Mucosa of descending colon (tissue), 3 donors: ENCODE measurements around the gene CSH2. TPM values are rescaled to one million over a fixed set of nuclear protein-coding genes. Genes with fewer than 3 reads are reported as not detected.
"Not testable (repeated sequence)": the region's sequence is repeated elsewhere in the genome, so short reads cannot be mapped to it uniquely, and the experiment has no call there.

ENCODE experiments used
- ATAC-seq: fragments of 200-7000 bp; cut with Tn5 transposase; one replicate; pipeline ENCODE4 v1.9.1; 2020; ENCODE audit warnings: mild to moderate bottlenecking, moderate library complexity
- DNase-seq, 3 donors: peaks; one replicate each; pipeline ENCODE4 v3.0.0-alpha.2; 2020
- H3K36me3 ChIP-seq: fragments of 200-600 bp; one replicate; pipeline ENCODE4 v1.8.0; 2021; ENCODE audit warnings: low read depth, mild to moderate bottlenecking
- H3K4me1 ChIP-seq: fragments of 200-600 bp; one replicate; pipeline ENCODE4 v1.8.0; 2021; ENCODE audit warnings: low read depth, mild to moderate bottlenecking
- H3K4me3 ChIP-seq: fragments of 200-600 bp; one replicate; pipeline ENCODE4 v1.8.0; 2021; ENCODE audit warnings: mild to moderate bottlenecking
- H3K9me3 ChIP-seq: fragments of 200-600 bp; one replicate; pipeline ENCODE4 v1.8.0; 2021; ENCODE audit warnings: mild to moderate bottlenecking
- intact Hi-C, 2 donors: fragments of 100-400 bp; cut with DNase I in 1 of 2; cut with micrococcal nuclease in 1 of 2; formaldehyde crosslinking; loops; one replicate each; pipeline versions ENCODE4 v1.11.0 to v1.11.1; 2022; cut with DNase I, micrococcal nuclease
- total RNA-seq, 3 donors: library from RNA; stranded (reverse); fragmentation: NEBNext Ultra II Directional in 2 of 3; extraction: Animal tissue kit (Norgen Biotek cat#: 25700) in 2 of 3; gene quantifications; one replicate each; pipeline versions ENCODE4 v1.2.1 to v1.2.4, GENCODE V29; 2021 to 2023
- TF ChIP-seq, protein P1 (sequence below): fragments of 200-600 bp; IDR thresholded peaks from one replicate; pipeline ENCODE4 v1.8.0; 2022; ENCODE audit warnings: antibody characterized with exemption, mild to moderate bottlenecking
- donor health status: DM: no; HTN: no; CAD: no; lungs with moderate emphysema.
- donor health status: DM: no; HTN: no; CAD: no.
- donor health status: DM: no; HTN: yes; CAD: no.

The CSH2 gene
- total RNA-seq, 3 donors from 2014 or later = not detected

DNA sequence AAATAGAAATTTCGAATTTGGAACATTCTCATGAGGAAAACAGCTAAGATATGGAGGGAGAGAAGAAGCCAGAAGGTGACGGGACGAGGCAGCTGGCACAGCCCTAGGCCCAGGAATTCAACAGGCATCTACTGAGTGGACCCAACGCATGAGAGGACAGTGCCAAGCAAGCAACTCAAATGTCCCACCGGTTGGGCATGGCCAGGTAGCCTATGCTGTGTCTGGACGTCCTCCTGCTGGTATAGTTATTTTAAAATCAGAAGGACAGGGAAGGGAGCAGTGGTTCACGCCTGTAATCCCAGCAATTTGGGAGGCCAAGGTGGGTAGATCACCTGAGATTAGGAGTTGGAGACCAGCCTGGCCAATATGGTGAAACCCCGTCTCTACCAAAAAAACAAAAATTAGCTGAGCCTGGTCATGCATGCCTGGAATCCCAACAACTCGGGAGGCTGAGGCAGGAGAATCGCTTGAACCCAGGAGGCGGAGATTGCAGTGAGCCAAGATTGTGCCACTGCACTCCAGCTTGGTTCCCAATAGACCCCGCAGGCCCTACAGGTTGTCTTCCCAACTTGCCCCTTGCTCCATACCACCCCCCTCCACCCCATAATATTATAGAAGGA lies 43.2 kb upstream of the CSH2 start:
- peak in 1 of 3 donors; percentile 0 for DNase-seq
- Histone ChIP-seq H3K36me3 (no peaks in the 10 kb centered on the region), H3K4me3 (no peak overlapping the region), H3K4me1 (no peaks in the 10 kb centered on the region), H3K9me3 (no peaks in the 10 kb centered on the region)
- intact Hi-C loops = loop anchor here in 1 of 2 donors (10.0 kb wide), 1 partner anchor 218 kb away; the partner anchor contains the start of gene ERN1
- no peak for ATAC-seq
- TF ChIP-seq, protein P1, sequence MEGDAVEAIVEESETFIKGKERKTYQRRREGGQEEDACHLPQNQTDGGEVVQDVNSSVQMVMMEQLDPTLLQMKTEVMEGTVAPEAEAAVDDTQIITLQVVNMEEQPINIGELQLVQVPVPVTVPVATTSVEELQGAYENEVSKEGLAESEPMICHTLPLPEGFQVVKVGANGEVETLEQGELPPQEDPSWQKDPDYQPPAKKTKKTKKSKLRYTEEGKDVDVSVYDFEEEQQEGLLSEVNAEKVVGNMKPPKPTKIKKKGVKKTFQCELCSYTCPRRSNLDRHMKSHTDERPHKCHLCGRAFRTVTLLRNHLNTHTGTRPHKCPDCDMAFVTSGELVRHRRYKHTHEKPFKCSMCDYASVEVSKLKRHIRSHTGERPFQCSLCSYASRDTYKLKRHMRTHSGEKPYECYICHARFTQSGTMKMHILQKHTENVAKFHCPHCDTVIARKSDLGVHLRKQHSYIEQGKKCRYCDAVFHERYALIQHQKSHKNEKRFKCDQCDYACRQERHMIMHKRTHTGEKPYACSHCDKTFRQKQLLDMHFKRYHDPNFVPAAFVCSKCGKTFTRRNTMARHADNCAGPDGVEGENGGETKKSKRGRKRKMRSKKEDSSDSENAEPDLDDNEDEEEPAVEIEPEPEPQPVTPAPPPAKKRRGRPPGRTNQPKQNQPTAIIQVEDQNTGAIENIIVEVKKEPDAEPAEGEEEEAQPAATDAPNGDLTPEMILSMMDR = no peak

DNA sequence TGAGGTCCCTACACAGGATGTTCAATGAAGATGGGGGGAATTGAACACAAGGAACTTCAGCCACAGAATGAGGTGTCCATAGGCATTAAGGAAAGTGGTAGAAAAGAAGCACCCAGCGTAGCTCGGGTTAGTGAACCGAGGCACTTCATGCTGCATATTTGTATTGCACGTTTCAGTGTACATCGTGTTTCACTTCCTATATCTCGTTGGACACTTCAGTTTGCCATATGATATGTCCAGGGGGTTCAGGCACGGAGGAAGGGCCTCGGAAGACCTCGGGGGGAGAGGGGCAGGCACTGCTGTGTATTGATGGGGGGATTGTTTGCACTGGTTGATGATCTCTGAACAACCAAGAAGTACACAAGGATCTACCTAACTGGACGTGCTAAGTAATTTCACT lies 42.3 kb upstream of the CSH2 start:
- DNase-seq (peak in 1 of 3 donors; percentile 2), ATAC-seq (peak; percentile 14)
- H3K9me3 ChIP-seq, H3K4me3 ChIP-seq, H3K4me1 ChIP-seq, H3K36me3 ChIP-seq: not testable (repeated sequence)
- intact Hi-C loops = loop anchor here in 1 of 2 donors (10.0 kb wide), 1 partner anchor 219 kb away; the partner anchor contains the start of gene ERN1

DNA sequence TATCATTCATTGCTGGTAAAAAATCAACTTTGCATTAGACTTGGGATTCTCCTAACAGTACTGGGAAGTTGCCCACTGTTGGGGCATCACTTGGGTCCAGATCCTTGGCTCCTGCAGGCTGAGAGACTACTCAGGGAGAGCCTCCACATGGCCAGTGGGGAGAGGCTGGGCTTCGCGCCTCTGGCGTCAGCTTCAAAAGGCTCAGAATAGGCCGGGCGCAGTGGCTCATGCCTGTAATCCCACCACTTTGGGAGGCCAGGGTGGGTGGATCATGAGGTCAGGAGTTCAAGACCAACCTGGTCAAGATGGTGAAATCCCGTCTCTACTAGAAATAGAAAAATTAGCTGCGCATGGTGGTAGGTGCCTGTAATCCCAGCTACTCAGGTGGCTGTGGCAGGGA lies 41.0 kb upstream of the CSH2 start:
- Histone ChIP-seq H3K4me3 (no peak overlapping the region), H3K36me3 (no peaks in the 10 kb centered on the region), H3K9me3 (no peaks in the 10 kb centered on the region), H3K4me1 (no peaks in the 10 kb centered on the region)
- DNase-seq (peak in 1 of 3 donors; percentile 22), ATAC-seq (no peak)
- TF ChIP-seq, protein P1 = no peak
- intact Hi-C loops = loop anchor here in 1 of 2 donors (10.0 kb wide), 1 partner anchor 220 kb away; the partner anchor contains the start of gene ERN1

DNA sequence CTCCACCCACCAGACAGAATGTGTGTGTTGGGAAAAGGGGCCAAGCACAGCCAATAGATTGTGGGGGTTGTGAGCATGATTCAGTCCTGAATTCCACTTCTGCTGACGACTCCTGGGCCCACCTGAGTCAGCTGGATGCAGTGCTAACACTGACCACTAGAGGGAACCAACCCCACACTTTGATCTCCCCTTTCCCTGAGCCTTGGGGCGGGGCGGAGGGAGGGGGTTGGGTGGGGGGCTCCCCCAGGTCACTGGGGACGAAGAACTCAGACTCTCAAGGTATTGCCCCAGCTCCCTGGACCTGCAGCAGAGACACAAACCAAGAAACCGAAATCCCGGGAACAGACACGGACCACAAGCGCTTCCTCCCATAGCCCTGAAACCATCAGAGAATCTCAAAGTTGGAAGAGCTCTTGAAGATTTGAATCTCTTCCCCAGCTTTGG lies 38.2 kb upstream of the CSH2 start:
- H3K4me3 ChIP-seq = no peak overlapping the region
- TF ChIP-seq, protein P1 = peak; percentile 76
- H3K4me1 ChIP-seq = no peaks in the 10 kb centered on the region
- H3K36me3 ChIP-seq = no peaks in the 10 kb centered on the region
- H3K9me3 ChIP-seq = no peaks in the 10 kb centered on the region
- ATAC-seq = peak; percentile 68
- peak in 2 of 3 donors; percentile 18 to 63 for DNase-seq
- intact Hi-C loops = loop anchor here in 1 of 2 donors (10.0 kb wide), 1 partner anchor 223 kb away; the partner anchor contains the start of gene ERN1

DNA sequence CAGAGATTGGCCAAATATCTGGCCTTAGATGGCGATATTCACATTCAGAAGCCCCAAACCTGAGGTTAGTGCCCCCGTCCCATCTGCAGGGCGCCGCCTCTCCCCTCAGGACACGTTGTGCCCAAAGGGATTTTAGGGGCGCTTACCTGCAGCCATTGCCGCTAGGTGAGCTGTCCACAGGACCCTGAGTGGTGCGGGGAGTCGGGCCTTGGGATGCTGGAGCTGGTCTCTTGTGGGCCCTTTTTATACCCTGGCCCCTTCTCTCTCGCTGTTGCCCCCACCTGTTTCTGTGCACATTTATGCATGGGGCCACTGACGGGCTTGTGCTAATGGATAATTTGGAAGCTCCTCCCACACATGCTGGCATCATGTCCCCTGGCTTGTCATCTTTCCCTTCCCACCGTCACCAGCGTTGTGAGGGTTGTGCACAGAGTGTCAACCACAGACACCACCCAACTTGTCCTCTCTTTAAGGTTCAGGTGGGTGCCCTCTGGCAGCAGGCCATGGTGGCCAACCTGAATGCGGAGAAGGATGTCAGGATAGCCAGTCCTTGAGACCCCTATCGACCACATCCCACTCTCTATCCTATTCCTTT lies 37.7 kb upstream of the CSH2 start, which contains the start of gene CSHL1:
TSS of gene CSHL1 (minus strand) at position 218 of the 595 bp plus-strand sequence. CDS start at position 156, 62 bp downstream.
- intact Hi-C loops = loop anchor here in 1 of 2 donors (10.0 kb wide), 1 partner anchor 224 kb away; the partner anchor contains the start of gene ERN1
- TF ChIP-seq, protein P1 = no peak
- no peak within 1 kb of the TSS for H3K4me3 ChIP-seq
- DNase-seq (peak in 1 of 3 donors; percentile 31), ATAC-seq (no peak)
- H3K9me3 ChIP-seq = no peaks in the 10 kb centered on the region
- H3K4me1 ChIP-seq = no peaks in the 10 kb centered on the region
- H3K36me3 ChIP-seq = no peaks in the 10 kb centered on the region

DNA sequence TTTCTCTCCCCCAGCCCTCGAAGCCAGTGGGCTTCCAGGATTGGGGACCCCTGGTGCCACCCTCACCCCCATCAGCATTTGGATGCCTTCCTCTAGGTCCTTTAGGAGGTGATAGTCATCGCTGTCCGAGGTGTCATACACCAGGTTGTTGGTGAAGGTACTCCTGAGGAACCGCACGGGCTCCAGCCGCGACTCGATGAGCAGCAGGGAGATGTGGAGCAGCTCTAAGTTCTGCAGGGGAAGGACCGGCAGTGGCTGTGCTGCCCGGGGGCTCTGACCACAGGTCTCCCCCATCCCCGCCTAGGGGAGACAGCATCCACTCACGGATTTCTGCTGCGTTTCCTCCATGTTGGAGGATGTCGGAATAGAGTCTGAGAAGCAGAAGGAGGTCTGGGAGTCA lies 36.6 kb upstream of the CSH2 start:
- intact Hi-C loops = loop anchor here in 1 of 2 donors (10.0 kb wide), 1 partner anchor 225 kb away; the partner anchor contains the start of gene ERN1
- H3K36me3 ChIP-seq = no peaks in the 10 kb centered on the region
- TF ChIP-seq, protein P1 = no peak
- no peaks in the 10 kb centered on the region for H3K4me1 ChIP-seq
- H3K9me3 ChIP-seq = no peaks in the 10 kb centered on the region
- ATAC-seq = no peak
- DNase-seq = peak in 1 of 3 donors; percentile 19
- no peak overlapping the region for H3K4me3 ChIP-seq

DNA sequence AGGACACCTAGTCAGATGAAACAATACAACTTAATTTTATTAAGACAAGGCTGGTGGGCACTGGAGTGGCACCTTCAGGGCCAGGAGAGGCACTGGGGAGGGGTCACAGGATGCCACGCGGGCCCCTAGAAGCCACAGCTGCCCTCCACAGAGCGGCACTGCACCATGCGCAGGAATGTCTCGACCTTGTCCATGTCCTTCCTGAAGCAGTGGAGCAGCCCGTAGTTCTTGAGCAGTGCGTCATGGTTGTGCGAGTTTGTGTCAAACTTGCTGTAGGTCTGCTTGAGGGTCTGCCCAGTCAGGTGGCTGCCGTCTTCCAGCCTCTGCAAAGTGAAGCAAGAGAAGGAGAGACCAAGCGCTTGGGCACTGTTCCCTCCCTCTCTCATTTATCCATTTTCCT lies 36.1 kb upstream of the CSH2 start:
- peak in 1 of 3 donors; percentile 15 for DNase-seq
- H3K36me3 ChIP-seq, intact Hi-C loops, ATAC-seq, H3K4me1 ChIP-seq, H3K4me3 ChIP-seq, H3K9me3 ChIP-seq: not testable (repeated sequence)

DNA sequence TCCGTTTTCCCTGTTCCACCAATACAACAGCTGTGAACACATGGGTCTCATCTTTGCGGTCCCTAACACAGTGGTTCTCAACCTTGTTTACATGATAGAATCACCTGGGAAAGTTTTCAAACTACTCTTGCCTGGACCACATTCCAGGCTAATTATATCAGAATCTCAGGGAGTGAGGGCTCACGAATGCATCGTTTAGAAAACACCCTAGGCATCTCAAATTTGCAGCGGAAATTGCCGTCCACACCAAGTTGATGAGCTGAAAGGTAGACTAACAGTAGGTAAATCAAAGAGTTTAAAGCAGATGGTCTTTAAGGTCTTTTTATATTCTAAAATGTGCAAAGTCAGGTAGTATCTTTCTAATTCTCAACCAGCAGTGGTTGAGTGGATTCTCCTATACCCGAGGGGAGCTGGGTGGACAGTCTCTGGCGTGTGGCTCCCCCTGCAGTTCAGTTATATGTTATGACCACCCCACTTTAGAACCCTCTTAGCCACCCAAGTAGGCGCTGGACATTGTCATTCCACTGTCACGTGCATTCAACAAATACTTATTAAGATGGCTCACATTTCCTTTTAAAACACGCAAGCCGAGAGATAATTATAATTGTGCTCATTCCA lies 33.8 kb upstream of the CSH2 start:
- H3K9me3 ChIP-seq, intact Hi-C loops, H3K36me3 ChIP-seq, H3K4me3 ChIP-seq, H3K4me1 ChIP-seq, ATAC-seq: not testable (repeated sequence)
- peak in 1 of 3 donors; percentile 3 for DNase-seq
